Aorta (tissue), 5 donors: ENCODE measurements around the gene CAB39L. TPM values are rescaled to one million over a fixed set of nuclear protein-coding genes. Genes with fewer than 3 reads are reported as not detected.

Source experiments
- ATAC-seq: fragments of 200-7000 bp; cut with Tn5 transposase; one replicate; pipeline ENCODE4 v1.9.1; 2022; ENCODE audit warnings: moderate library complexity; ENCODE audit not compliant: low FRiP score
- DNase-seq, 2 donors: peaks; one replicate each; pipeline ENCODE4 v3.0.0-alpha.2; 2020
- H3K27ac ChIP-seq, 2 donors: one replicate each; pipeline ENCODE4 v1.5.1; 2013; ENCODE audit warnings: low read length in 2 of 2, mild to moderate bottlenecking in 2 of 2, moderate library complexity in 2 of 2, control low read depth in 1 of 2, inconsistent platforms in 1 of 2, low read depth in 1 of 2
- H3K27me3 ChIP-seq, 2 donors: one replicate each; pipeline ENCODE4 v1.6.1; 2013; ENCODE audit warnings: control low read depth in 1 of 2, low read length in 1 of 2, mild to moderate bottlenecking in 1 of 2, moderate library complexity in 1 of 2; ENCODE audit not compliant: insufficient read depth in 2 of 2, control insufficient read depth in 1 of 2
- H3K36me3 ChIP-seq, 2 donors: one replicate each; pipeline ENCODE4 v1.6.1; 2013; ENCODE audit warnings: control low read depth in 1 of 2, low read length in 1 of 2, mild to moderate bottlenecking in 1 of 2; ENCODE audit not compliant: insufficient read depth in 2 of 2, control insufficient read depth in 1 of 2
- H3K4me1 ChIP-seq, 2 donors: one replicate each; pipeline ENCODE4 v1.6.1; 2013; ENCODE audit warnings: low read length in 2 of 2, control low read depth in 1 of 2, mild to moderate bottlenecking in 1 of 2, moderate library complexity in 1 of 2; ENCODE audit not compliant: insufficient read depth in 2 of 2, control insufficient read depth in 1 of 2
- H3K4me3 ChIP-seq, 2 donors: one replicate each; pipeline ENCODE4 v1.5.1; 2013; ENCODE audit warnings: low read length in 2 of 2, control low read depth in 1 of 2, mild to moderate bottlenecking in 1 of 2
- H3K9me3 ChIP-seq: one replicate; pipeline ENCODE4 v1.6.1; 2013; ENCODE audit warnings: mild to moderate bottlenecking, low read length; ENCODE audit not compliant: control insufficient read depth
- WGBS, 2 donors: extraction: QIAGEN DNeasy Blood & Tissue Kit; methylation state at CpG; one replicate each; pipeline ENCODE4 v1.1.7; 2013; 5-methylcytosine and 5-hydroxymethylcytosine counted together
- intact Hi-C, 2 donors: fragments of 100-400 bp; cut with DNase I; formaldehyde crosslinking; loops; one replicate each; pipeline versions ENCODE4 v1.14.2 to v1.15.0; 2022
- polyA plus RNA-seq, 2 donors: library from polyadenylated mRNA; stranded (reverse); fragments of 200-250 nt; gene quantifications; one replicate each; pipeline ENCODE4 v1.2.3, GENCODE V29; 2013
- total RNA-seq, 2 donors: library from RNA; stranded (reverse); fragmentation: NEBNext Ultra II Directional; extraction: Animal tissue kit (Norgen Biotek cat#: 25700); gene quantifications; one replicate each; pipeline ENCODE4 v1.2.1, GENCODE V29; 2021
- donor health status: healthy with polysubstance abuse.
- donor health status: Bipolar disorder and iron deficiency.
- donor health status: DM: no; HTN: no; CAD: no.
- donor health status: DM: no; HTN: no; CAD: no.
- donor health status: DM: yes; HTN: yes; CAD: no.

Gene CAB39L
- total and polyA plus RNA-seq, 4 donors, result 19.3 to 33.5 (median 26.4) TPM

GRCh38 chr13:49303533-49304252 lies 140.2 kb downstream of the CAB39L start:
- Histone ChIP-seq H3K27ac (no peak overlapping the region), H3K9me3 (no peaks in the 10 kb centered on the region), H3K4me3 (no peak overlapping the region), H3K4me1 (peaks cover 0 to 2% of the 10 kb centered on the region in 2 donors), H3K27me3 (no peaks in the 10 kb centered on the region), H3K36me3 (no peaks in the 10 kb centered on the region)
- no peak for DNase-seq
- intact Hi-C loops, result loop anchor here (5.0 kb wide), 1 partner anchor 304 kb away; no protein-coding TSS in a partner anchor
- ATAC-seq, result no peak
- 76 to 80% methylated on average over 11 of the region's 11 CpGs for WGBS, 2 donors

GRCh38 chr13:49302817-49303216 lies 141.0 kb downstream of the CAB39L start:
- no peak overlapping the region for H3K27ac ChIP-seq
- no peaks in the 10 kb centered on the region for H3K9me3 ChIP-seq
- H3K36me3 ChIP-seq, result no peaks in the 10 kb centered on the region
- intact Hi-C loops, result loop anchor here (5.0 kb wide), 1 partner anchor 304 kb away; no protein-coding TSS in a partner anchor
- no peaks in the 10 kb centered on the region for H3K27me3 ChIP-seq
- DNase-seq, result no peak
- ATAC-seq, result no peak
- no peak overlapping the region for H3K4me3 ChIP-seq
- WGBS, 2 donors, result 92 to 93% methylated on average over 9 of the region's 9 CpGs
- H3K4me1 ChIP-seq, result peaks cover 0 to 2% of the 10 kb centered on the region in 2 donors

GRCh38 chr13:49302222-49302621 lies 141.6 kb downstream of the CAB39L start:
- no peak overlapping the region for H3K27ac ChIP-seq

GRCh38 chr13:49300739-49301589 lies 142.9 kb downstream of the CAB39L start:
- DNase-seq (peak in 1 of 2 donors; percentile 65), ATAC-seq (peak; percentile 85)
- no peak overlapping the region for H3K27ac ChIP-seq
- H3K36me3 ChIP-seq, result no peaks in the 10 kb centered on the region
- no peaks in the 10 kb centered on the region for H3K4me1 ChIP-seq
- no peaks in the 10 kb centered on the region for H3K9me3 ChIP-seq
- intact Hi-C loops, result loop anchor here (1.0 to 5.0 kb wide), 3 partner anchors 135 to 306 kb away; no protein-coding TSS in a partner anchor
- WGBS, 2 donors, result 44% methylated on average over 20 of the region's 20 CpGs
- no peak overlapping the region for H3K4me3 ChIP-seq
- H3K27me3 ChIP-seq, result no peaks in the 10 kb centered on the region

More at GRCh38 chr13:49302222-49302621, 141.6 kb downstream of the CAB39L start:
- ATAC-seq, result no peak
- H3K36me3 ChIP-seq, result no peaks in the 10 kb centered on the region
- 77% methylated on average over 7 of the region's 7 CpGs for WGBS, 2 donors
- intact Hi-C loops, result loop anchor here (5.0 kb wide), 1 partner anchor 305 kb away; no protein-coding TSS in a partner anchor
- DNase-seq, result no peak
- no peaks in the 10 kb centered on the region for H3K27me3 ChIP-seq
- no peaks in the 10 kb centered on the region for H3K9me3 ChIP-seq
- H3K4me3 ChIP-seq, result no peak overlapping the region
- H3K4me1 ChIP-seq, result no peaks in the 10 kb centered on the region

GRCh38 chr13:49300276-49300675 lies 143.6 kb downstream of the CAB39L start:
- Histone ChIP-seq H3K4me3 (no peak overlapping the region), H3K27me3 (no peaks in the 10 kb centered on the region), H3K27ac (no peak overlapping the region), H3K9me3 (no peaks in the 10 kb centered on the region), H3K4me1 (no peaks in the 10 kb centered on the region), H3K36me3 (no peaks in the 10 kb centered on the region)
- ATAC-seq (no peak), DNase-seq (no peak)
- intact Hi-C loops, result loop anchor here (2.0 to 5.0 kb wide), 2 partner anchors 137 to 307 kb away; no protein-coding TSS in a partner anchor
- WGBS, 2 donors, result 73 to 77% methylated on average over 5 of the region's 5 CpGs

GRCh38 chr13:49298903-49299605 lies 144.8 kb downstream of the CAB39L start:
- Histone ChIP-seq H3K4me1 (no peaks in the 10 kb centered on the region), H3K27me3 (no peaks in the 10 kb centered on the region), H3K36me3 (no peaks in the 10 kb centered on the region), H3K4me3 (no peak overlapping the region), H3K9me3 (no peaks in the 10 kb centered on the region), H3K27ac (no peak overlapping the region)
- intact Hi-C loops, result no loop called here
- DNase-seq (no peak), ATAC-seq (no peak)
- 66 to 75% methylated on average over 7 of the region's 7 CpGs for WGBS, 2 donors

GRCh38 chr13:49298416-49298815 lies 145.4 kb downstream of the CAB39L start:
- H3K9me3 ChIP-seq, result no peaks in the 10 kb centered on the region
- intact Hi-C loops, result no loop called here
- DNase-seq (no peak), ATAC-seq (no peak)
- no peaks in the 10 kb centered on the region for H3K36me3 ChIP-seq
- no peak overlapping the region for H3K27ac ChIP-seq
- no peaks in the 10 kb centered on the region for H3K27me3 ChIP-seq
- no peak overlapping the region for H3K4me3 ChIP-seq
- H3K4me1 ChIP-seq, result no peaks in the 10 kb centered on the region

- intact Hi-C loops, result no loop called here
- ATAC-seq, result no peak
- Histone ChIP-seq H3K4me3 (no peak overlapping the region), H3K27ac (no peak overlapping the region), H3K9me3 (no peaks in the 10 kb centered on the region), H3K4me1 (no peaks in the 10 kb centered on the region), H3K27me3 (no peaks in the 10 kb centered on the region), H3K36me3 (no peaks in the 10 kb centered on the region)
- 86 to 90% methylated on average over 4 of the region's 4 CpGs for WGBS, 2 donors
- DNase-seq, result no peak
These were observed 146.5 kb downstream of the CAB39L start for GRCh38 chr13:49297338-49297737.
